Osteoblast (primary cell): ENCODE data around the gene SIRT3. TPM values are rescaled to one million over a fixed set of nuclear protein-coding genes. Genes with fewer than 3 reads are reported as not detected.

Experiments
- DNase-seq: peaks from one replicate; pipeline ENCODE4 v3.0.0; 2011; ENCODE audit warnings: low spot score, mixed read lengths; ENCODE audit not compliant: insufficient read length; ENCODE audit errors: missing footprints
- H2AFZ ChIP-seq: 2 replicates; pipeline ENCODE4 v1.6.0; 2011; ENCODE audit warnings: mild to moderate bottlenecking, low read length
- H3K27ac ChIP-seq: 2 replicates; pipeline ENCODE4 v1.5.1; 2011; ENCODE audit warnings: mild to moderate bottlenecking, low read depth, low read length, moderate library complexity
- H3K27me3 ChIP-seq: 2 replicates; pipeline ENCODE4 v1.6.0; 2012; ENCODE audit warnings: mild to moderate bottlenecking, control low read depth, inconsistent platforms, low read length, moderate library complexity; ENCODE audit not compliant: insufficient read depth
- H3K36me3 ChIP-seq: 2 replicates; pipeline ENCODE4 v1.5.1; 2011; ENCODE audit warnings: mild to moderate bottlenecking, low read length, control low read depth, moderate library complexity; ENCODE audit not compliant: insufficient read depth
- H3K4me1 ChIP-seq: 2 replicates; pipeline ENCODE4 v1.5.1; 2011; ENCODE audit warnings: mild to moderate bottlenecking, low read length, control low read depth, moderate library complexity; ENCODE audit not compliant: insufficient read depth
- H3K4me2 ChIP-seq: 2 replicates; pipeline ENCODE4 v1.6.0; 2011; ENCODE audit warnings: mild to moderate bottlenecking, low read length; ENCODE audit not compliant: insufficient read depth
- H3K4me3 ChIP-seq: fragments of 200-600 bp; sonication (generic); 3 replicates; pipeline ENCODE4 v1.5.1; 2012; ENCODE audit warnings: mild to moderate bottlenecking, low read length, inconsistent platforms; ENCODE audit not compliant: insufficient read depth
- H3K79me2 ChIP-seq: 2 replicates; pipeline ENCODE4 v1.6.0; 2012; ENCODE audit warnings: mild to moderate bottlenecking, low read length, control low read depth, inconsistent platforms; ENCODE audit not compliant: insufficient read depth
- H3K9me3 ChIP-seq: 2 replicates; pipeline ENCODE4 v1.5.1; 2011; ENCODE audit warnings: low read depth, low read length, control low read depth
- H4K20me1 ChIP-seq: 2 replicates; pipeline ENCODE4 v1.6.0; 2012; ENCODE audit warnings: mild to moderate bottlenecking, low read length, control low read depth; ENCODE audit not compliant: insufficient read depth
- total RNA-seq: library from RNA; depleted of rRNA; stranded (reverse); fragments of >200 nt; gene quantifications from 2 replicates; pipeline ENCODE4 v1.2.3, GENCODE V29; 2012
- TF ChIP-seq, protein P1 (sequence below): IDR thresholded peaks from 2 replicates; pipeline ENCODE4 v1.5.1; 2011; ENCODE audit warnings: mild to moderate bottlenecking, low read depth, low read length, moderate library complexity; ENCODE audit errors: extremely low read depth

Gene SIRT3
- total RNA-seq, 1 donor: 11.2 TPM

DNA sequence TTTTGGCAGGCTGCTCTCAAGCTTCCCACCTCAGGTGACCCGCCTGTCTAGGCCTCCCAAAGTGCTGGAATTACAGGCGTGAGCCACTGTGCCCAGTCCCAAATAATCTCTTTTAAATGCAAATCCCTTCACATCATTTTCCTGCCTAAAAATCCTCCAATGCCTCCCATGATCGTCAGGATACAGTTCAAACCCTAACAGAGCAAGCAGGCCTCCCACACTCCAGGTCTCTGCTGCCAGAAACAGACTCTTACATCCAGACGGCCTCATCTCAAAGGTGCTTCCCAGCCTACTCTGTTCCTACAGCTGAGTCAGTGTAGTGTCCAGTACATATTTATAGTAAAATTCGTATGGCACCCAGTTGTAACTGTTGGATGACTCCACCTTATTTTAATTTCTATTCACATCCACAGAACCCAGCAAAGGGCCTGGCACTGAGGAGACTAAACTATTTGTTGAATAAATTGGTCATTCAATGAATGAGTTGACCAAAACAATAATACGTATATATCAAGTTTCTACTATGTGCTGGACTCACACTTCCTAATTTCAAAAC lies 8.2 kb downstream of the SIRT3 start:
- Histone ChIP-seq H3K79me2 (peaks cover 3% of the 10 kb centered on the region), H2AFZ (no peak overlapping the region), H3K27ac (no peak overlapping the region), H3K4me2 (no peak overlapping the region), H3K4me3 (no peak overlapping the region), H3K9me3 (no peaks in the 10 kb centered on the region), H3K4me1 (peaks cover 8% of the 10 kb centered on the region), H4K20me1 (peaks cover 3% of the 10 kb centered on the region), H3K27me3 (no peaks in the 10 kb centered on the region), H3K36me3 (no peaks in the 10 kb centered on the region)
- TF ChIP-seq, protein P1, sequence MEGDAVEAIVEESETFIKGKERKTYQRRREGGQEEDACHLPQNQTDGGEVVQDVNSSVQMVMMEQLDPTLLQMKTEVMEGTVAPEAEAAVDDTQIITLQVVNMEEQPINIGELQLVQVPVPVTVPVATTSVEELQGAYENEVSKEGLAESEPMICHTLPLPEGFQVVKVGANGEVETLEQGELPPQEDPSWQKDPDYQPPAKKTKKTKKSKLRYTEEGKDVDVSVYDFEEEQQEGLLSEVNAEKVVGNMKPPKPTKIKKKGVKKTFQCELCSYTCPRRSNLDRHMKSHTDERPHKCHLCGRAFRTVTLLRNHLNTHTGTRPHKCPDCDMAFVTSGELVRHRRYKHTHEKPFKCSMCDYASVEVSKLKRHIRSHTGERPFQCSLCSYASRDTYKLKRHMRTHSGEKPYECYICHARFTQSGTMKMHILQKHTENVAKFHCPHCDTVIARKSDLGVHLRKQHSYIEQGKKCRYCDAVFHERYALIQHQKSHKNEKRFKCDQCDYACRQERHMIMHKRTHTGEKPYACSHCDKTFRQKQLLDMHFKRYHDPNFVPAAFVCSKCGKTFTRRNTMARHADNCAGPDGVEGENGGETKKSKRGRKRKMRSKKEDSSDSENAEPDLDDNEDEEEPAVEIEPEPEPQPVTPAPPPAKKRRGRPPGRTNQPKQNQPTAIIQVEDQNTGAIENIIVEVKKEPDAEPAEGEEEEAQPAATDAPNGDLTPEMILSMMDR: no peak
- DNase-seq: no peak

DNA sequence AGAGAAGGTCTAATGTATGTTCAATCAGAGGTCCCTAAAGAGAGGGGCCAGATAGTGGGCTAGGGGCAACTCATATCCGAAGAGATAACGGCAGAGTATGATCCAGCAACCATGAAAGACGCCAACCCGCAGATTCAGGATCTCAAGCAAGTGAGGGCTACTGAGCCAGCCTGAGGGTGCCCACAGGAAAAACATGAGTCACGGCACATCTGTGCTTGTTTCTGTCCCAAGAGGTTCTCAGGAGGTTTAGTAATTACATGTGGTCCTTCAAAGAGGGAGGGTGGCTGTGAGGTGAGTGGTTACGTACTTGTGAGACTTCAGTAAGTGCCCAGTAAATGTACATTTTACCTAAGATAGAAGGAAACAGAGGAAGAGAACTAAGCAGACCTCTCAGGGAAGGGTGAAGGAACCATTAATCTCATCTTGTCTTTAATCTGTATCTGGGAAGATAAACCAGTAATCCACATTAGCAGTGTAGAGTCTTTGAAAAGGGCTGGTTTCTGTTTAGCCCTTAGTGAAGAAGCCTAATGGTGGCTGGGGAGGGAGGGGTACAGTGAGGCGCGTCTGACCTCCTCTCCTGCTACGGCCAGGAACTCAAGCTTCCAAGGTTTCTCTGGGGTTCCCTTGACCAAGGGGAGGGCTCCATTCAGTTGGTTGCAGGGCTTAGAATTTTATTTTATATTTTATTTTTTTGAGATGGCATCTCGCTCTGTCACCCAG lies 10.2 kb downstream of the SIRT3 start:
- H3K79me2 ChIP-seq: peaks cover 3% of the 10 kb centered on the region
- TF ChIP-seq, protein P1: no peak
- peak overlapping the region; percentile 39 for H3K4me3 ChIP-seq
- H3K9me3 ChIP-seq: no peaks in the 10 kb centered on the region
- H2AFZ ChIP-seq: peak overlapping the region; percentile 70
- H4K20me1 ChIP-seq: peaks cover 3% of the 10 kb centered on the region
- peak overlapping the region; percentile 64 for H3K4me2 ChIP-seq
- peak; percentile 82 for DNase-seq
- no peaks in the 10 kb centered on the region for H3K27me3 ChIP-seq
- no peaks in the 10 kb centered on the region for H3K36me3 ChIP-seq
- H3K27ac ChIP-seq: no peak overlapping the region
- peaks cover 8% of the 10 kb centered on the region for H3K4me1 ChIP-seq

DNA sequence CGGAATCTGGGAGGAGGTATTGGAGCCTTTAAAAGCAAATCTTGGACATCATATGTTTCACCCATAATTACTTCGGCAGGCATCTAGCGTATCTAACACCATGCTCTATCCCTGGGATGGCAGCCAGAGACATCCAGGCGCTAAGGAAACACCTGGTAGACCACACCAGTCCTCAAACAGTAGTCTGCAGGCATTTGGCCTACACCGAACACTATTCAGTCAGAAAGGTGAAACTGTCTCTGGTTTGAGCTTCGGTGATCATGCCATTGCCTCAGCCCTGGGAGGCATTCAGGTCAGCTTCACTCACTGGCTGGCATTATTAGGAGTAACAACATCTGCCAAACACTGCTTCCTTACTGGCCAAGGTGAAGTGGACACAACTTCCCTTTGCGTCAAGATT lies 11.7 kb downstream of the SIRT3 start:
- Histone ChIP-seq H3K27me3 (no peaks in the 10 kb centered on the region), H2AFZ (no peak overlapping the region), H4K20me1 (peaks cover 3% of the 10 kb centered on the region), H3K36me3 (no peaks in the 10 kb centered on the region), H3K4me2 (no peak overlapping the region), H3K27ac (no peak overlapping the region), H3K4me1 (peaks cover 8% of the 10 kb centered on the region), H3K4me3 (no peak overlapping the region), H3K79me2 (peaks cover 3% of the 10 kb centered on the region), H3K9me3 (no peaks in the 10 kb centered on the region)
- TF ChIP-seq, protein P1: no peak
- DNase-seq: no peak

DNA sequence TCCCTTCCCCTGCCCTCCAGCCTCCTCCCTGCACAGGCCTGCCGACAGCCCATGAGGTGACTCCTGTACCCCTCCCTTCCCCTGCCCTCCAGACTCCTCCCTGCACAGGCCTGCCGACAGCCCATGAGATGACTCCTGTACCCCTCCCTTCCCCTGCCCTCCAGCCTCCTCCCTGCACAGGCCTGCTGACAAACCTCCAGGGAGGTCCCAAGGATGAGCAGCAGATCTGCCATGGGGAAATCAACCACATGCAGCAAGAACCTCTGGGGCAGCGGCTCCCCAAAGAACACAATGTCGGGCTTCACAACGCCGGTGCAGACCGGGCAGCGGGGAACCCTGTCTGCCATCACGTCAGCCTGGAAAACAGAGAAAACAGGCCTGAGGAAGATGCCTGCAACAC lies 12.3 kb downstream of the SIRT3 start:
- Histone ChIP-seq H2AFZ (no peak overlapping the region), H3K79me2 (peaks cover 3% of the 10 kb centered on the region), H3K36me3 (no peaks in the 10 kb centered on the region), H3K4me3 (no peak overlapping the region), H3K4me1 (peaks cover 8% of the 10 kb centered on the region), H3K9me3 (no peaks in the 10 kb centered on the region), H4K20me1 (peaks cover 3% of the 10 kb centered on the region), H3K4me2 (no peak overlapping the region), H3K27ac (no peak overlapping the region), H3K27me3 (no peaks in the 10 kb centered on the region)
- no peak for DNase-seq
- TF ChIP-seq, protein P1: no peak
